GM23338 (cell line): ENCODE data around the gene MIR17HG. TPM values are rescaled to one million over a fixed set of nuclear protein-coding genes. Genes with fewer than 3 reads are reported as not detected.

Experiments
- ATAC-seq: fragments of 200-7000 bp; cut with Tn5 transposase; 3 replicates; pipeline ENCODE4 v1.9.1; 2020
- DNase-seq: peaks from one replicate; pipeline ENCODE4 v3.0.0-alpha.2; 2015; ENCODE audit warnings: low spot score
- H2AFZ ChIP-seq: fragments of 200-600 bp; sonication (generic); 2 replicates; pipeline ENCODE4 v1.8.0; 2016; ENCODE audit warnings: antibody characterized with exemption, mild to moderate bottlenecking, moderate library complexity
- H3F3A ChIP-seq: fragments of 200-600 bp; sonication (generic); replicated peaks from 2 replicates; pipeline ENCODE4 v1.8.0; 2017; ENCODE audit warnings: antibody characterized with exemption, mixed run types, low read depth
- H3K27ac ChIP-seq: fragments of 200-600 bp; sonication (generic); 2 replicates; pipeline ENCODE4 v1.6.1; 2016; ENCODE audit warnings: low read depth
- H3K27me3 ChIP-seq: fragments of 200-600 bp; sonication (generic); 2 replicates; pipeline ENCODE4 v1.8.0; 2016; ENCODE audit warnings: mild to moderate bottlenecking, mixed run types, moderate library complexity; ENCODE audit not compliant: insufficient read depth
- H3K36me3 ChIP-seq: fragments of 200-600 bp; sonication (generic); 2 replicates; pipeline ENCODE4 v1.8.0; 2016; ENCODE audit warnings: mild to moderate bottlenecking; ENCODE audit not compliant: insufficient read depth
- H3K4me1 ChIP-seq: fragments of 200-600 bp; sonication (generic); 2 replicates; pipeline ENCODE4 v1.8.0; 2016; ENCODE audit warnings: mild to moderate bottlenecking, moderate library complexity; ENCODE audit not compliant: insufficient read depth
- H3K4me2 ChIP-seq: fragments of 200-600 bp; sonication (generic); 2 replicates; pipeline ENCODE4 v1.7.1; 2017; ENCODE audit warnings: mixed run types
- H3K4me3 ChIP-seq: fragments of 200-600 bp; sonication (generic); 2 replicates; pipeline ENCODE4 v1.6.1; 2016; ENCODE audit warnings: mixed run types
- H3K79me2 ChIP-seq: fragments of 200-600 bp; sonication (generic); replicated peaks from 2 replicates; pipeline ENCODE4 v1.8.0; 2017; ENCODE audit warnings: mild to moderate bottlenecking; ENCODE audit not compliant: insufficient read depth
- H3K9me2 ChIP-seq: fragments of 200-600 bp; sonication (generic); 2 replicates; pipeline ENCODE4 v1.8.0; 2017; ENCODE audit not compliant: insufficient read depth
- H4K20me1 ChIP-seq: fragments of 200-600 bp; sonication (generic); replicated peaks from 2 replicates; pipeline ENCODE4 v1.8.0; 2017; ENCODE audit warnings: mild to moderate bottlenecking; ENCODE audit not compliant: insufficient read depth
- H3K27ac Mint-ChIP-seq: 2 replicates; pipeline ENCODE4 v1.8.0; 2020; ENCODE audit warnings: inconsistent platforms, mild to moderate bottlenecking, moderate library complexity, mixed read lengths
- H3K27me3 Mint-ChIP-seq: 3 replicates; pipeline ENCODE4 v1.8.0; 2022; ENCODE audit warnings: low read depth, mild to moderate bottlenecking, moderate library complexity, mixed read lengths, inconsistent platforms; ENCODE audit not compliant: insufficient read depth, poor library complexity
- H3K36me3 Mint-ChIP-seq: 3 replicates; pipeline ENCODE4 v1.8.0; 2021; ENCODE audit warnings: low read depth, mild to moderate bottlenecking, inconsistent platforms, moderate library complexity, mixed read lengths
- H3K4me1 Mint-ChIP-seq: 3 replicates; pipeline ENCODE4 v1.8.0; 2020; ENCODE audit warnings: mild to moderate bottlenecking, inconsistent platforms, mixed read lengths
- H3K4me3 Mint-ChIP-seq: 3 replicates; pipeline ENCODE4 v1.8.0; 2021; ENCODE audit warnings: moderate library complexity, mild to moderate bottlenecking, inconsistent platforms, mixed read lengths
- H3K9me3 Mint-ChIP-seq: 3 replicates; pipeline ENCODE4 v1.8.0; 2020; ENCODE audit warnings: moderate library complexity, mild to moderate bottlenecking, inconsistent platforms, mixed read lengths
- CREB1 ChIP-seq: fragments of 250-450 bp; sonication (Bioruptor Pico); IDR thresholded peaks from 2 replicates; pipeline ENCODE4 v1.5.0; 2020; ENCODE audit warnings: low read depth, mild to moderate bottlenecking, moderate library complexity
- CTCF ChIP-seq, 2 experiments: fragments of 200-600 bp in 1 of 2; sonication (generic) in 1 of 2; conservative IDR thresholded peaks; 2 replicates each; pipeline versions ENCODE4 v1.5.1 to v1.6.1; 2016 to 2017; ENCODE audit warnings: antibody characterized with exemption in 2 of 2, low read depth in 2 of 2, mild to moderate bottlenecking in 2 of 2, moderate library complexity in 1 of 2
- ETS1 ChIP-seq: IDR thresholded peaks from 2 replicates; pipeline ENCODE4 v1.6.1; 2016; ENCODE audit warnings: antibody characterized with exemption
- EZH2phosphoT487 ChIP-seq: fragments of 200-600 bp; sonication (generic); IDR thresholded peaks from one replicate; pipeline ENCODE4 v1.8.1; 2018; ENCODE audit warnings: antibody characterized with exemption; ENCODE audit not compliant: unreplicated experiment
- JUNB ChIP-seq: IDR thresholded peaks from one replicate; pipeline ENCODE4 v1.6.1; 2016; ENCODE audit warnings: antibody characterized with exemption; ENCODE audit not compliant: unreplicated experiment
- NANOG ChIP-seq: IDR thresholded peaks from 2 replicates; pipeline ENCODE4 v1.6.1; 2016; ENCODE audit warnings: antibody characterized with exemption, borderline replicate concordance
- POLR2AphosphoS5 ChIP-seq: IDR thresholded peaks from 2 replicates; pipeline ENCODE4 v1.6.1; 2016; ENCODE audit warnings: antibody characterized with exemption, low read depth
- STAT1 ChIP-seq: IDR thresholded peaks from one replicate; pipeline ENCODE4 v1.6.1; 2016; ENCODE audit warnings: antibody characterized with exemption; ENCODE audit not compliant: unreplicated experiment
- ZNF114 ChIP-seq: fragments of 250-450 bp; sonication (Bioruptor Pico); IDR thresholded peaks from 2 replicates; pipeline ENCODE4 v1.5.0; 2020; ENCODE audit warnings: mild to moderate bottlenecking, moderate library complexity
- ZNF331 ChIP-seq: fragments of 250-450 bp; sonication (Bioruptor Pico); IDR thresholded peaks from 2 replicates; pipeline ENCODE4 v1.5.0; 2020; ENCODE audit warnings: low read depth, mild to moderate bottlenecking, moderate library complexity
- ZNF462 ChIP-seq: fragments of 250-450 bp; sonication (Bioruptor Pico); IDR thresholded peaks from 2 replicates; pipeline ENCODE4 v1.5.0; 2020; ENCODE audit warnings: mild to moderate bottlenecking, moderate library complexity
- polyA plus RNA-seq: library from polyadenylated mRNA; unstranded; fragments of >200 nt; fragmentation: Nextera tagmentation; extraction: Ambion mirVana; gene quantifications from 2 replicates; pipeline ENCODE4 v1.2.1, GENCODE V29; 2016
- total RNA-seq: library from RNA; depleted of rRNA; stranded (reverse); fragments of >200 nt; shearing (Covaris generic); gene quantifications from 2 replicates; pipeline ENCODE4 v1.2.3, GENCODE V29; 2014

The MIR17HG gene
- total and polyA plus RNA-seq, 2 experiments from 2014 or later: 14.8 to 46.0 TPM

DNA sequence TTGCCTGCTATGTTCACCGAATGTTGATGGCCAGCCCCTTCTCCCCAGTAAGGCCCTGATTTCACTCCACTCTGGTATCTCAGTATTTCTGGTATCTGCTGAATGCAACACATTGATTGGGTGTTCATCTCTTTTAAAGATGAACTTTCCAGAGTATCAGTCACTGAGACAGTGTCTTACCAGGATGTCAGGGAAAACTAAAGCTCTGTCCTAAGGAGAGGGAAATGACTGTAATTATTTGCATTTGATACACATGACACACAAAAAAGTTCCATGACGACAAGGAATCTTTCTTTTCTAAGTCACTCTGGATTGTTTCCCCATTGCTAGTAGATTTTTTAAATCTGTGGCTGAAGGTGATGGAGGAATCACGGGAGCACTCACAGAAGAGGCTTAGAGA is 53.2 kb downstream of the MIR17HG start (continued):
- no peak for TF ChIP-seq ZNF462 (CRISPR knock-in tag)
- no peak for TF ChIP-seq ETS1
- no peak for TF ChIP-seq STAT1
- TF ChIP-seq POLR2AphosphoS5: no peak
- no peak for TF ChIP-seq NANOG
- no peak for TF ChIP-seq ZNF331 (CRISPR knock-in tag)

DNA sequence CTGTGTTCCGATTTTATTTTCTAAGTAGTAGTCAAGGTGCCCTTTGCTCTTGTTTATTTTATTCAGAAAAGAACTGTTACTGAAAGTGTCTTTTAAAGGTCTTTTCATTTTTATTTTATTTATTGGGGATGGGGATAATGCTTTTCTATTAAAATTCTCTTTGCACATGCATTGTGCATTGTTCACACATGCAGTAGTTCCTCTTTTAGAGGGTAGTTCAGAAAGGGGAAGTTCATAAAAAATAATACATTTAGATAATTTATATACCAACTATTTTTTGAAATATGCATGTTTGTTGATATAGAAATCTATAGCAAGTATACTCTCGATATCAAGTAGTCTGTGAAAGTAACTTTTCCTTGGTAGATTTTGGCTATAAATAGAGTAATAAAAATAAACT is 54.4 kb downstream of the MIR17HG start:
- peaks cover 3% of the 10 kb centered on the region; the same call in 2 of the 3 replicates for H3K4me1 Mint-ChIP-seq
- Histone ChIP-seq H3F3A (no peaks in the 10 kb centered on the region), H3K4me2 (no peak overlapping the region), H3K4me3 (no peak overlapping the region), H3K27ac (no peak overlapping the region), H3K79me2 (no peaks in the 10 kb centered on the region), H3K27me3 (peaks cover 52% of the 10 kb centered on the region), H3K4me1 (no peaks in the 10 kb centered on the region), H4K20me1 (no peaks in the 10 kb centered on the region; the same call in 1 of the 2 replicates), H3K9me2 (peaks cover 5% of the 10 kb centered on the region; the same call in 1 of the 2 replicates), H2AFZ (no peak overlapping the region), H3K36me3 (no peaks in the 10 kb centered on the region)
- no peak overlapping the region for H3K27ac Mint-ChIP-seq
- DNase-seq (no peak), ATAC-seq (no peak)
- no peak overlapping the region for H3K4me3 Mint-ChIP-seq
- peaks cover 12% of the 10 kb centered on the region; the same call in 2 of the 3 replicates for H3K9me3 Mint-ChIP-seq
- peaks cover 27% of the 10 kb centered on the region for H3K27me3 Mint-ChIP-seq
- peaks cover 8% of the 10 kb centered on the region; the same call in 2 of the 3 replicates for H3K36me3 Mint-ChIP-seq
- TF ChIP-seq ZNF114 (CRISPR knock-in tag): no peak
- no peak for TF ChIP-seq NANOG
- TF ChIP-seq EZH2phosphoT487: no peak
- no peak for TF ChIP-seq ZNF331 (CRISPR knock-in tag)
- no peak for TF ChIP-seq STAT1
- no peak for TF ChIP-seq JUNB
- no peak for TF ChIP-seq CTCF (conservative IDR thresholded peaks at IDR 0.05; ENCODE audit: low read depth in 2 of 2)
- no peak for TF ChIP-seq CREB1 (CRISPR knock-in tag)
